BE2C (cell line): Measurements from ENCODE around the gene NR2F6.
A peak's percentile ranks its signal among the peaks of the same experiment; 100 is the strongest.

Source experiments
- DNase-seq: peaks from one replicate; pipeline ENCODE4 v3.0.0-alpha.2; 2020
- H3K27me3 ChIP-seq: fragments of 250-450 bp; sonication (Bioruptor Pico); 2 replicates; pipeline ENCODE4 v1.5.1; 2020; ENCODE audit warnings: mild to moderate bottlenecking
- H3K36me3 ChIP-seq: fragments of 250-450 bp; sonication (Bioruptor Pico); 2 replicates; pipeline ENCODE4 v1.5.1; 2020; ENCODE audit warnings: mild to moderate bottlenecking
- H3K4me1 ChIP-seq: fragments of 250-450 bp; sonication (Bioruptor Pico); 2 replicates; pipeline ENCODE4 v1.5.1; 2020
- H3K4me3 ChIP-seq: 2 replicates; pipeline ENCODE4 v1.5.1; 2011; ENCODE audit warnings: low read depth, low read length
- H3K9me3 ChIP-seq: fragments of 250-450 bp; sonication (Bioruptor Pico); 2 replicates; pipeline ENCODE4 v1.5.1; 2020
- CTCF ChIP-seq: IDR thresholded peaks from 2 replicates; pipeline ENCODE4 v1.5.1; 2012; ENCODE audit warnings: mild to moderate bottlenecking, low read depth, low read length

Gene NR2F6

DNA sequence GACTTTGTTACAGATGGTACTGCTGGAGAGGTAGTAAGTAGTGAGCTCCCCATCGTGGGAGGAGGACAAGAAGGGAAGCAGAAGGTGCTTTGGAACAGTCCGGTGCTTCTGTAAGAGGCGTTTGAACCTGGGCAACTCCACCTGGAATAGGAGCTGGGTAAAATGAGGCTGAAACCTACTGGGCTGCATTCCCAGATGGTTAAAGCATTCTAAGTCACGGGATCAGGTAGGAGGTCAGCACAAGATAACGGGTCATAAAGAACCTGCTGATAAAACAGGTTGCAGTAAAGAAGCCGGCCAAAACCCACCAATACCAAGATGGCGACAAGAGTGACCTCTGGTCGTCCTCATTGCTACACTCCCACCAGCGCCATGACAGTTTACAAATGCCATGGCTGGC is 41.0 kb upstream of the NR2F6 start:
- H3K4me3 ChIP-seq, result no peak overlapping the region
- no peak for TF ChIP-seq CTCF
- DNase-seq, result no peak

DNA sequence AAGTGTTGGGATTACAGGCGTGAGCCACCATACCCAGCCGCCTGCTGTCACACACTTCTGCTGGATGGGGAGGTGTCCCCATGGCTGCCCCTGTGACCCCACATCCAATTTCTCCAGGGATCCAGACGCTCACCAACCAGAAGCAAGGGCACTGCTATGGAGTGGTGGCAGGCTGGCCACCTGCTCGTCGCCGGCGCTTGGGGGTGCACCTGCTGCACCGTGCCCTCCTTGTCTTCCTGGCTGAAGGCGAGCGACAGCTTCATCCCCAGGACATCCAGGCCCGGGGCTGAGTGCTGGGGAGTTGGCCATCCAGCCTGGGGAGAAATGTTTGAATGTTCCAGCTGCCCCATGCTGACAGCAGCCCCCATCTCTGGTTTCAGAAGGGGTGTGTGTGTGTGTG is 40.5 kb upstream of the NR2F6 start:
- no peak for TF ChIP-seq CTCF
- no peaks in the 10 kb centered on the region for H3K9me3 ChIP-seq
- no peaks in the 10 kb centered on the region for H3K36me3 ChIP-seq
- no peaks in the 10 kb centered on the region for H3K4me1 ChIP-seq
- no peak for DNase-seq
- peaks cover 5% of the 10 kb centered on the region; the same call in 1 of the 2 replicates for H3K27me3 ChIP-seq
- H3K4me3 ChIP-seq, result no peak overlapping the region

More for the DNA sequence above, 41.0 kb upstream of the NR2F6 start:
- H3K27me3 ChIP-seq, result no peaks in the 10 kb centered on the region
- H3K36me3 ChIP-seq, result no peaks in the 10 kb centered on the region
- H3K4me1 ChIP-seq, result no peaks in the 10 kb centered on the region
- no peaks in the 10 kb centered on the region for H3K9me3 ChIP-seq

- DNase-seq, result no peak
- Histone ChIP-seq H3K27me3 (peaks cover 5% of the 10 kb centered on the region; the same call in 1 of the 2 replicates), H3K36me3 (no peaks in the 10 kb centered on the region), H3K4me1 (no peaks in the 10 kb centered on the region), H3K9me3 (no peaks in the 10 kb centered on the region), H3K4me3 (no peak overlapping the region)
- no peak for TF ChIP-seq CTCF
Measured at GRCh38 chr19:17285415-17286135, 39.9 kb upstream of the NR2F6 start.

GRCh38 chr19:17283504-17283996 is 37.8 kb upstream of the NR2F6 start:
- TF ChIP-seq CTCF, result no peak
- DNase-seq, result no peak
- no peak overlapping the region for H3K4me3 ChIP-seq

DNA sequence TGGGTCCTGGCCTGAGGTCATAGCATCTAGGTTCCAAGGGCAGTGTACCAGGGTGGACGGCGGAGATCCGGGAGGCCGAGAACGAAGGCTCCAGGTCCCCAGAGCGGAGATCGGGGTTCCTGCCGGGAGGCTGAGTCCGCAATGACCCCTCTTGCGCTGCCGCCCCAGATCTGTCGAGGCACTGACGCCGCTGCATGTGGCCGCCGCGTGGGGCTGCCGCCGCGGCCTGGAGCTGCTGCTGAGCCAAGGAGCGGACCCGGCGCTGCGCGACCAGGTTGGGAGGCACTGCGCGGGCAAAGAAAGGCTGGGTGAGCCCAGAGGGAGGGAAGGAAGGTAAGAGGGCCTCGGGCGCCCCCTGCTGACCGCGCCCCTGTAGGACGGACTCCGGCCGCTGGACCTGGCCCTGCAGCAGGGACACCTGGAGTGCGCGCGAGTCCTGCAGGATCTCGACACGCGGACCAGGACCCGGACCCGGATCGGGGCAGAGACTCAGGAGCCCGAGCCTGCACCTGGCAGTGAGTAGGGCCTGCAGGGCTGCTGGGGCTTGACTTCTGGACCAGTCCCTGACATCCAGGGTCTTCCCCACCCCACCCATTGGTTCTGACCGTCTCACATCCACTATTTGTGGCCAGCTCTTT is 36.9 kb upstream of the NR2F6 start:
- Histone ChIP-seq H3K9me3 (no peaks in the 10 kb centered on the region), H3K4me3 (peak overlapping the region; percentile 33), H3K27me3 (peaks cover 5% of the 10 kb centered on the region; the same call in 1 of the 2 replicates), H3K36me3 (no peaks in the 10 kb centered on the region), H3K4me1 (no peaks in the 10 kb centered on the region)
- peak; percentile 83 for TF ChIP-seq CTCF
- peak; percentile 92 for DNase-seq

More at GRCh38 chr19:17283504-17283996, 37.8 kb upstream of the NR2F6 start:
- no peaks in the 10 kb centered on the region for H3K4me1 ChIP-seq
- peaks cover 5% of the 10 kb centered on the region; the same call in 1 of the 2 replicates for H3K27me3 ChIP-seq
- no peaks in the 10 kb centered on the region for H3K36me3 ChIP-seq
- H3K9me3 ChIP-seq, result no peaks in the 10 kb centered on the region
